ENCODE measurements around the gene AMMECR1L. TPM values are rescaled to one million over a fixed set of nuclear protein-coding genes. Genes with fewer than 3 reads are reported as not detected.

Gene AMMECR1L
- total and polyA plus RNA-seq, 2 experiments from 2014 or later: 7.8 to 17.7 TPM

DNA sequence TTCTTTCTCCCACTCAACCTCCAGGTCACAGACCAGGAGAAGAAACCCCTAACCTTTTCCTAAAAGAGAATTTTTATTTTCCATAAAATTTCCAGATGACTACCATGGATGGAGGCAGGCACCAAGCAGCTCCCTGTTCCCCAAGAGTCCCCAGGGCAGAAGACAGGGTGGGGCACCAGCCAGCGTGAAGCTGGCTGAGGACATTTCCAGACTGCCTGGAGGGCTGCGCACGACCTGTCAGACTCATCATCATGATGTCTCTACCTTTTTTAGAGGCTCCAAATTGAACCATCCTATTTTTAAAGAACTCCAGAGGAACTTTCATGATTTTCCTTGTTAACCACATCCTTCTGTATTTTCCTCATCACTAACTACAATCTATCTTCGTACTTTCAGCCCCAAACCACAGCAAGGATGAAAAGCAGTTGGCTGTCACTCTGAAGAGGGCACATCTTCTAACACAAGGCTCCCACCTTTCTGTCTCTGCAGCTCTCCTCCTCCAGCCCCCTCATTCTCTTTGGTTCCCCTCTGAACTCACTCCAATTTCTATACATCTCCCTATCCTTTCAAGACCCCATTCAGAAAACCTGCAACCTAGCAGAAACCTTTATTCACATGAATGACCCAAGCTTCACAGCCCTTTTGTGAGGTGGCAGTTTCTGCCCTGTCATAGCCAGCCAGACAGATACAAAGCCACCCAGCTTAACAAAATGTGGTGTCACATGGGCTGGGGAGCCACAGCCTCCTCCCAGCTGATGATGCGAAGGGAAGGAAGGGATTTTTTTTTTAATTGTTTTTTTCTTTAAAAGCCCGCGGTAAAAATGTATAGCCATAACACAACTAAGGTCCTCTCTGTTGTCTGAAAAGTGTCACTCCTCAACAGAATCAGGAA lies 11.1 kb downstream of the AMMECR1L start:
- no peak overlapping the region for H3K4me3 Mint-ChIP-seq
- Histone ChIP-seq H2AFZ (no peak overlapping the region), H3K9me2 (ENCODE audit: insufficient read depth) (no peaks in the 10 kb centered on the region), H4K20me1 (replicated peaks; ENCODE audit: insufficient read depth) (peaks cover 32% of the 10 kb centered on the region), H3K27ac (ENCODE audit: low read depth) (peak overlapping the region; percentile 37), H3K27me3 (ENCODE audit: insufficient read depth) (no peaks in the 10 kb centered on the region), H3K4me2 (no peak overlapping the region), H3K4me1 (ENCODE audit: insufficient read depth) (no peaks in the 10 kb centered on the region), H3K4me3 (no peak overlapping the region), H3K79me2 (replicated peaks; ENCODE audit: insufficient read depth) (peaks cover 88% of the 10 kb centered on the region), H3F3A (replicated peaks; ENCODE audit: low read depth) (no peaks in the 10 kb centered on the region; the same call in 1 of the 2 replicates), H3K36me3 (ENCODE audit: insufficient read depth) (peaks cover 21% of the 10 kb centered on the region)
- ATAC-seq: no peak
- H3K27me3 Mint-ChIP-seq (ENCODE audit: insufficient read depth, low read depth, poor library complexity): peaks cover 1% of the 10 kb centered on the region
- peaks cover 37% of the 10 kb centered on the region for H3K36me3 Mint-ChIP-seq (ENCODE audit: low read depth)
- H3K4me1 Mint-ChIP-seq: peaks cover 9% of the 10 kb centered on the region; the same call in 2 of the 3 replicates
- no peaks in the 10 kb centered on the region for H3K9me3 Mint-ChIP-seq
- peak overlapping the region; percentile 47; the same call in 1 of the 2 replicates for H3K27ac Mint-ChIP-seq
- TF ChIP-seq EZH2phosphoT487 (IDR thresholded peaks at IDR 0.05; ENCODE audit: unreplicated experiment) (no peak), NANOG (IDR thresholded peaks at IDR 0.05; ENCODE audit: borderline replicate concordance) (no peak)
- DNase-seq (ENCODE audit: low spot score): no peak

DNA sequence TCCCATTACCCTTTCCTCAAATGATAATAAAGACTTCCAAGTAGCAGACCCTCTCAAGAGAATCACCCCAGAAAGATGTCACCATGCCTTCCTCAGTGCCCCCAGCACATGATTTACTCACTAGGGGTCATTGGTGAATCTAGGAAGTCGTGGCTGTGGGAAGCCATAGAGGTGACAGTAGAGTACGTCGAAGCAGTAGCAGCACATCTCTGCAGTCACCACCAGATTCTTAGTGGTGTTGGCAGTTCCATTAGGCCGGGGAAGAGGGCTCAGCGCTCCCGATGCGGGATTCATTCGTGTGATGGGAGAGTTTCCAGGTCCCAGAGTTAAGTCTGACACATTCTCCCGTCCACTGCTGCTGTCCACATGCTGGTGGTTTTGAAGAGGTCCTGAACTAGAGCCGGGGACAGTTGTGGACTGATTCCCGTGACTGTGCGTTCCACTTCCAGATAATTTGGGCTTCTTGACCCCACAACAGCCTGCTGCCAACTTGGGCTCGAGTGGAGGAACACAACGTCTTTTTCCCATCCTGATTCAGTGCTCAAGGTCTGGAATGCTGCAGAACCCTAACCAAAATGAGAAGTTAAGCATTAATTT lies 12.0 kb downstream of the AMMECR1L start:
- Histone ChIP-seq H3F3A (replicated peaks; ENCODE audit: low read depth) (no peaks in the 10 kb centered on the region; the same call in 1 of the 2 replicates), H3K9me2 (ENCODE audit: insufficient read depth) (no peaks in the 10 kb centered on the region), H3K4me3 (no peak overlapping the region), H3K36me3 (ENCODE audit: insufficient read depth) (peaks cover 27% of the 10 kb centered on the region), H2AFZ (no peak overlapping the region), H3K4me1 (ENCODE audit: insufficient read depth) (no peaks in the 10 kb centered on the region), H3K79me2 (replicated peaks; ENCODE audit: insufficient read depth) (peaks cover 80% of the 10 kb centered on the region), H3K27me3 (ENCODE audit: insufficient read depth) (no peaks in the 10 kb centered on the region), H3K27ac (ENCODE audit: low read depth) (no peak overlapping the region), H4K20me1 (replicated peaks; ENCODE audit: insufficient read depth) (peaks cover 29% of the 10 kb centered on the region), H3K4me2 (no peak overlapping the region)
- peaks cover 45% of the 10 kb centered on the region for H3K36me3 Mint-ChIP-seq (ENCODE audit: low read depth)
- H3K27me3 Mint-ChIP-seq (ENCODE audit: insufficient read depth, low read depth, poor library complexity): peaks cover 1% of the 10 kb centered on the region
- H3K9me3 Mint-ChIP-seq: no peaks in the 10 kb centered on the region
- H3K27ac Mint-ChIP-seq: no peak overlapping the region
- H3K4me1 Mint-ChIP-seq: peaks cover 9% of the 10 kb centered on the region; the same call in 2 of the 3 replicates
- H3K4me3 Mint-ChIP-seq: no peak overlapping the region
- DNase-seq (ENCODE audit: low spot score) (no peak), ATAC-seq (no peak)
- TF ChIP-seq EZH2 (IDR thresholded peaks at IDR 0.05; ENCODE audit: low read depth, unreplicated experiment) (no peak), POLR2AphosphoS5 (IDR thresholded peaks at IDR 0.05; ENCODE audit: low read depth) (no peak), NANOG (IDR thresholded peaks at IDR 0.05; ENCODE audit: borderline replicate concordance) (no peak), EZH2phosphoT487 (IDR thresholded peaks at IDR 0.05; ENCODE audit: unreplicated experiment) (no peak), ZNF114 (CRISPR knock-in tag; IDR thresholded peaks at IDR 0.05) (no peak), CREB1 (CRISPR knock-in tag; IDR thresholded peaks at IDR 0.05; ENCODE audit: low read depth) (no peak), JUNB (IDR thresholded peaks at IDR 0.05; ENCODE audit: unreplicated experiment) (no peak)
- TF ChIP-seq, protein P1, sequence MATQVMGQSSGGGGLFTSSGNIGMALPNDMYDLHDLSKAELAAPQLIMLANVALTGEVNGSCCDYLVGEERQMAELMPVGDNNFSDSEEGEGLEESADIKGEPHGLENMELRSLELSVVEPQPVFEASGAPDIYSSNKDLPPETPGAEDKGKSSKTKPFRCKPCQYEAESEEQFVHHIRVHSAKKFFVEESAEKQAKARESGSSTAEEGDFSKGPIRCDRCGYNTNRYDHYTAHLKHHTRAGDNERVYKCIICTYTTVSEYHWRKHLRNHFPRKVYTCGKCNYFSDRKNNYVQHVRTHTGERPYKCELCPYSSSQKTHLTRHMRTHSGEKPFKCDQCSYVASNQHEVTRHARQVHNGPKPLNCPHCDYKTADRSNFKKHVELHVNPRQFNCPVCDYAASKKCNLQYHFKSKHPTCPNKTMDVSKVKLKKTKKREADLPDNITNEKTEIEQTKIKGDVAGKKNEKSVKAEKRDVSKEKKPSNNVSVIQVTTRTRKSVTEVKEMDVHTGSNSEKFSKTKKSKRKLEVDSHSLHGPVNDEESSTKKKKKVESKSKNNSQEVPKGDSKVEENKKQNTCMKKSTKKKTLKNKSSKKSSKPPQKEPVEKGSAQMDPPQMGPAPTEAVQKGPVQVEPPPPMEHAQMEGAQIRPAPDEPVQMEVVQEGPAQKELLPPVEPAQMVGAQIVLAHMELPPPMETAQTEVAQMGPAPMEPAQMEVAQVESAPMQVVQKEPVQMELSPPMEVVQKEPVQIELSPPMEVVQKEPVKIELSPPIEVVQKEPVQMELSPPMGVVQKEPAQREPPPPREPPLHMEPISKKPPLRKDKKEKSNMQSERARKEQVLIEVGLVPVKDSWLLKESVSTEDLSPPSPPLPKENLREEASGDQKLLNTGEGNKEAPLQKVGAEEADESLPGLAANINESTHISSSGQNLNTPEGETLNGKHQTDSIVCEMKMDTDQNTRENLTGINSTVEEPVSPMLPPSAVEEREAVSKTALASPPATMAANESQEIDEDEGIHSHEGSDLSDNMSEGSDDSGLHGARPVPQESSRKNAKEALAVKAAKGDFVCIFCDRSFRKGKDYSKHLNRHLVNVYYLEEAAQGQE (IDR thresholded peaks at IDR 0.05; ENCODE audit: unreplicated experiment): no peak
- TF ChIP-seq, protein P2, sequence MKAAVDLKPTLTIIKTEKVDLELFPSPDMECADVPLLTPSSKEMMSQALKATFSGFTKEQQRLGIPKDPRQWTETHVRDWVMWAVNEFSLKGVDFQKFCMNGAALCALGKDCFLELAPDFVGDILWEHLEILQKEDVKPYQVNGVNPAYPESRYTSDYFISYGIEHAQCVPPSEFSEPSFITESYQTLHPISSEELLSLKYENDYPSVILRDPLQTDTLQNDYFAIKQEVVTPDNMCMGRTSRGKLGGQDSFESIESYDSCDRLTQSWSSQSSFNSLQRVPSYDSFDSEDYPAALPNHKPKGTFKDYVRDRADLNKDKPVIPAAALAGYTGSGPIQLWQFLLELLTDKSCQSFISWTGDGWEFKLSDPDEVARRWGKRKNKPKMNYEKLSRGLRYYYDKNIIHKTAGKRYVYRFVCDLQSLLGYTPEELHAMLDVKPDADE (IDR thresholded peaks at IDR 0.05): no peak
